Measurements from ENCODE around the gene GSTA4.
A peak's percentile ranks its signal among the peaks of the same experiment; 100 is the strongest.

Gene GSTA4

GRCh38 chr6:52994031-52994838 is 849 bp downstream of the GSTA4 start:
- TF ChIP-seq POLR2AphosphoS5 (IDR thresholded peaks at IDR 0.05; ENCODE audit: borderline replicate concordance, low read depth, low read length) (no peak), EZH2 (IDR thresholded peaks at IDR 0.05) (no peak), FOXP2 (optimal IDR thresholded peaks at IDR 0.05; ENCODE audit: control extremely low read depth, extremely low read length, insufficient read depth) (no peak)
- Histone ChIP-seq H3K9ac (ENCODE audit: insufficient read length) (peak overlapping the region; percentile 91), H3K36me3 (ENCODE audit: insufficient read depth, low read length) (peaks cover 30% of the 10 kb centered on the region), H3K27ac (peak overlapping the region; percentile 99), H3K4me3 (peak overlapping the region; percentile 91), H3K9me3 (ENCODE audit: low read depth, low read length) (no peaks in the 10 kb centered on the region)
- DNase-seq (ENCODE audit: low read depth, low spot score), result peak; percentile 30

DNA sequence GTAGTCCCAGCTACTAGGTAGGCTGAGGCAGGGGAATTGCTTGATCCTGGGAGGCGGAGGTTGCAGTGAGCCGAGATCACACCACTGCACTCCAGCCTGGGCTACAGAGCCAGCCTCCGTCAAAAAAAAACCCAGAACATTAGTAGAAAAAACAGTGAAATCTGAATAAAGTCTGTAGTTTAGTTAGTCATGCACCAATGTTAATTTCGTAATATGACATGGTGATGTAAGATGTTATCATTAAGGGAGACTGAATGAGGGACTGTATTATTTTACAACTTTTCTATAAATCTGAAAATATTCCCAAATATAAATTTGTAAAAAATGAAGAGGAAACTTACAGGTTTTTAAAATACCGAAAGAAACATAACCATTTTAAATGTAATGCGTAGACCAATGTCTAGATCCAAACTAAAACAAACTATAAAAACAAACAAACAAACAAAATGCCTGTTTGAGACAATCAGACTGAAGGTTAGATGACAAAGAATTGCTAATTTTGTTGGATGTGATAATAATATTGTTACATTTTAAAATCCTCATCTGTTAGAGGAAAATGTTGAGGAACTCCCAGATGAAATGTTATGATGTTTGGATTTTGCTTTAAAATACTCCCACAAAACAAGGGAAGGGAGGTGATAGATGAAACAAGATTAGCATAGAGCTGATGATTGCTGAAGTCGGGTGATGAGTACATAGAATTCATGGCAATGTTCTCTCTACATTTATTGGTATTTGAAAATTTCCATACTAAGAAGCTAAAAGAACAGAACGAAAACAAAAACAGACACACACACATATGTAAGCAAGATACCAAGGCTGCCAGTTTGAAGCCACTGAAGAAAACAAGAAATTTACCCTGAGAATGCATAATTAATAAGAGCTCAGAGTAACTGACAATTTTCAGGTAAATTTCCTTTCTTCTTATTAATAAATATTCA is 1.8 kb downstream of the GSTA4 start:
- no peaks in the 10 kb centered on the region for H3K9me3 ChIP-seq (ENCODE audit: low read depth, low read length)
- peak overlapping the region; percentile 91 for H3K9ac ChIP-seq (ENCODE audit: insufficient read length)
- peak overlapping the region; percentile 91 for H3K4me3 ChIP-seq
- peaks cover 30% of the 10 kb centered on the region for H3K36me3 ChIP-seq (ENCODE audit: insufficient read depth, low read length)
- DNase-seq (ENCODE audit: low read depth, low spot score), result no peak
- H3K27ac ChIP-seq, result peak overlapping the region; percentile 99
- TF ChIP-seq POLR2AphosphoS5 (IDR thresholded peaks at IDR 0.05; ENCODE audit: borderline replicate concordance, low read depth, low read length) (no peak), EZH2 (IDR thresholded peaks at IDR 0.05) (no peak), FOXP2 (optimal IDR thresholded peaks at IDR 0.05; ENCODE audit: control extremely low read depth, extremely low read length, insufficient read depth) (no peak)

GRCh38 chr6:52990342-52990741 is 4.7 kb downstream of the GSTA4 start:
- Histone ChIP-seq H3K9ac (ENCODE audit: insufficient read length) (no peak overlapping the region), H3K4me3 (no peak overlapping the region), H3K36me3 (ENCODE audit: insufficient read depth, low read length) (peaks cover 48% of the 10 kb centered on the region), H3K9me3 (ENCODE audit: low read depth, low read length) (no peaks in the 10 kb centered on the region), H3K27ac (no peak overlapping the region)
- no peak for TF ChIP-seq POLR2AphosphoS5 (IDR thresholded peaks at IDR 0.05; ENCODE audit: borderline replicate concordance, low read depth, low read length)
- no peak for DNase-seq (ENCODE audit: low read depth, low spot score)

- DNase-seq (ENCODE audit: low read depth, low spot score), result no peak
- Histone ChIP-seq H3K27ac (no peak overlapping the region), H3K4me3 (no peak overlapping the region), H3K9ac (ENCODE audit: insufficient read length) (no peak overlapping the region), H3K9me3 (ENCODE audit: low read depth, low read length) (no peaks in the 10 kb centered on the region), H3K36me3 (ENCODE audit: insufficient read depth, low read length) (peaks cover 62% of the 10 kb centered on the region)
- no peak for TF ChIP-seq EZH2 (IDR thresholded peaks at IDR 0.05)
Measured at GRCh38 chr6:52985228-52985627, 9.9 kb downstream of the GSTA4 start.

GRCh38 chr6:52984247-52984646 is 10.8 kb downstream of the GSTA4 start:
- H3K9me3 ChIP-seq (ENCODE audit: low read depth, low read length), result no peaks in the 10 kb centered on the region
- no peak for DNase-seq (ENCODE audit: low read depth, low spot score)

GRCh38 chr6:52983159-52983848 is 11.8 kb downstream of the GSTA4 start:
- Histone ChIP-seq H3K27ac (no peak overlapping the region), H3K36me3 (ENCODE audit: insufficient read depth, low read length) (peaks cover 56% of the 10 kb centered on the region), H3K9me3 (ENCODE audit: low read depth, low read length) (no peaks in the 10 kb centered on the region), H3K4me3 (no peak overlapping the region), H3K9ac (ENCODE audit: insufficient read length) (no peak overlapping the region)
- TF ChIP-seq FOXP2 (optimal IDR thresholded peaks at IDR 0.05; ENCODE audit: control extremely low read depth, extremely low read length, insufficient read depth) (no peak), POLR2AphosphoS5 (IDR thresholded peaks at IDR 0.05; ENCODE audit: borderline replicate concordance, low read depth, low read length) (no peak)
- DNase-seq (ENCODE audit: low read depth, low spot score), result no peak

More at GRCh38 chr6:52984247-52984646, 10.8 kb downstream of the GSTA4 start:
- TF ChIP-seq FOXP2 (optimal IDR thresholded peaks at IDR 0.05; ENCODE audit: control extremely low read depth, extremely low read length, insufficient read depth), result no peak
- TF ChIP-seq EZH2 (IDR thresholded peaks at IDR 0.05), result no peak
- no peak; the same call in 1 of the 2 replicates for TF ChIP-seq POLR2AphosphoS5 (IDR thresholded peaks at IDR 0.05; ENCODE audit: borderline replicate concordance, low read depth, low read length)
- no peak overlapping the region for H3K27ac ChIP-seq
- H3K9ac ChIP-seq (ENCODE audit: insufficient read length), result no peak overlapping the region
- H3K4me3 ChIP-seq, result no peak overlapping the region
- peaks cover 54% of the 10 kb centered on the region for H3K36me3 ChIP-seq (ENCODE audit: insufficient read depth, low read length)

DNA sequence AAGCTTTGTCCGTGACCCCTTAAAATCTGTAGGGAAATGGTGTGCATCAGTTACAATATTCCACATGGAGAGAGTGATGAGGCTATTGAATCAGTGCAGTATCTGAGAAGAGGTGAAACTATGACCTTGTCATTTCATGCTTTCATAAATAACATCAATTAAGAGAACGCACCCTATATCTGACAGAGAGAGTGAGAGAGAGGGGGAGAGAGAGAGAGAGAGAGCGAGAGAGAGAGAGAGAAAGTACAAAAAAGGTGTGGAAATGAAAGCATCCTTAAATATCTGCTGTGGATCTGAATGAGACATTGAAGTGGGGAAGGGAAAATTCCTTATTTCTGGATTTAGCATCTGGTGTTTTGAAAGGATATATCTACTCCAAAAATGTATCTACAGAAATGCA is 12.4 kb downstream of the GSTA4 start:
- Histone ChIP-seq H3K36me3 (ENCODE audit: insufficient read depth, low read length) (peaks cover 56% of the 10 kb centered on the region), H3K9me3 (ENCODE audit: low read depth, low read length) (no peaks in the 10 kb centered on the region), H3K9ac (ENCODE audit: insufficient read length) (no peak overlapping the region), H3K27ac (no peak overlapping the region), H3K4me3 (no peak overlapping the region)
- no peak for TF ChIP-seq EZH2 (IDR thresholded peaks at IDR 0.05)
- TF ChIP-seq FOXP2 (optimal IDR thresholded peaks at IDR 0.05; ENCODE audit: control extremely low read depth, extremely low read length, insufficient read depth), result no peak
- TF ChIP-seq POLR2AphosphoS5 (IDR thresholded peaks at IDR 0.05; ENCODE audit: borderline replicate concordance, low read depth, low read length), result no peak
- no peak for DNase-seq (ENCODE audit: low read depth, low spot score)
